ENCODE measurements around the gene ADGRF3. TPM values are rescaled to one million over a fixed set of nuclear protein-coding genes. Genes with fewer than 3 reads are reported as not detected.

Gene ADGRF3
- total and polyA plus RNA-seq, 8 donors = 0.28 to 1.4 (median 0.67) TPM

DNA sequence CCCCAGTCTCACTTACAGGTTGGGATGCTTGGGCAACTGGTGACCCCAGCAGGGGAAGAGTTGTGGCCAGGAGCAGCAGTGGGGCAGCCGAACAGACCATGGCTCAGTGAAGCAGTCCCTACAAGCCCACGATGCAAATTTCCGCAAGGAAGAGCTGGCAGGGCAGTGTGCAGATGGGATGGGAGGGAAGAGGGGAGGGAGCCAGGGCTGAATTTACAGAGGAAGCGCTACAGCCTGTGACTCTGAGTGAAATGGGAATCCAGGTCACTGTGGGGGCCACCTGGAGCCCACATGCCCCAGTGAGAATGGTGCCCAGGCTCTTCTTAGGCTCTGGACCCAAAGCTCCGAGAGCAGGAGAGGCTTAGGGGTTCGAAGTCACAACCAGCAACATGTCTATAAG, 27.6 kb downstream of the ADGRF3 start:
- TF ChIP-seq, protein P1, sequence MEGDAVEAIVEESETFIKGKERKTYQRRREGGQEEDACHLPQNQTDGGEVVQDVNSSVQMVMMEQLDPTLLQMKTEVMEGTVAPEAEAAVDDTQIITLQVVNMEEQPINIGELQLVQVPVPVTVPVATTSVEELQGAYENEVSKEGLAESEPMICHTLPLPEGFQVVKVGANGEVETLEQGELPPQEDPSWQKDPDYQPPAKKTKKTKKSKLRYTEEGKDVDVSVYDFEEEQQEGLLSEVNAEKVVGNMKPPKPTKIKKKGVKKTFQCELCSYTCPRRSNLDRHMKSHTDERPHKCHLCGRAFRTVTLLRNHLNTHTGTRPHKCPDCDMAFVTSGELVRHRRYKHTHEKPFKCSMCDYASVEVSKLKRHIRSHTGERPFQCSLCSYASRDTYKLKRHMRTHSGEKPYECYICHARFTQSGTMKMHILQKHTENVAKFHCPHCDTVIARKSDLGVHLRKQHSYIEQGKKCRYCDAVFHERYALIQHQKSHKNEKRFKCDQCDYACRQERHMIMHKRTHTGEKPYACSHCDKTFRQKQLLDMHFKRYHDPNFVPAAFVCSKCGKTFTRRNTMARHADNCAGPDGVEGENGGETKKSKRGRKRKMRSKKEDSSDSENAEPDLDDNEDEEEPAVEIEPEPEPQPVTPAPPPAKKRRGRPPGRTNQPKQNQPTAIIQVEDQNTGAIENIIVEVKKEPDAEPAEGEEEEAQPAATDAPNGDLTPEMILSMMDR (IDR thresholded peaks at IDR 0.05) = no peak
- ATAC-seq = no peak
- no peak for DNase-seq
- no peak overlapping the region for H3K4me3 ChIP-seq
- WGBS, 2 donors = 58 to 62% methylated on average over 6 of the region's 6 CpGs
- H3K27ac ChIP-seq = no peak overlapping the region
- no peaks in the 10 kb centered on the region for H3K4me1 ChIP-seq
- FAIRE-seq = no peak
- no peaks in the 10 kb centered on the region for H3K36me3 ChIP-seq
- H3K9me3 ChIP-seq = no peaks in the 10 kb centered on the region
- intact Hi-C loops (cut with DNase I) = no loop called here
- H3K27me3 ChIP-seq = no peaks in the 10 kb centered on the region

- ATAC-seq = no peak
- no peaks in the 10 kb centered on the region for H3K4me1 ChIP-seq
- H3K27ac ChIP-seq = no peak overlapping the region
- no peaks in the 10 kb centered on the region for H3K27me3 ChIP-seq
- 81 to 92% methylated on average over 8 of the region's 8 CpGs for WGBS, 2 donors
- DNase-seq = no peak
- intact Hi-C loops (cut with DNase I) = no loop called here
- no peaks in the 10 kb centered on the region for H3K36me3 ChIP-seq
- no peaks in the 10 kb centered on the region for H3K9me3 ChIP-seq
- FAIRE-seq = no peak
- TF ChIP-seq, protein P1 (IDR thresholded peaks at IDR 0.05) = no peak
- H3K4me3 ChIP-seq = no peak overlapping the region
Observed at GRCh38 chr2:26317377-26318105, 29.0 kb downstream of the ADGRF3 start.

DNA sequence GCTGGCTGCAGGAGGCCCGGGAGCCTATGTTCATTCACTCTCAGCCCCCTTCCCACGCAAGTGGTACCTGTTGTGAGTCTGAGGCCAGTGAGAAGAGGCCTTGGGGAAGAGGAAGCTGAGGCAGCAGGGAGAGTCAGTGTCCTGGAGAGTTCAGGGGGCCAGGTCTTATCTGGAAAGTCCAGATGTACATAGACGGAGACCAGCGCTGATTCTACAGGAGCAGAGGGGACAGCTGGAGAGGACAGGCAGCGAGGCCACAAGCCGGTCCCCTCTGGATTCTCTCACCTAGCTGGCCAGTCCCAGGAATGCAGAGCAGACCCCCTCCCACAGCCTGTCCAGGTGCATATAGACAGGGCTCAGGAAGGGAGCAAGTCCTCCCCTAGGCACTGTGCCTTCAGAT, 29.7 kb downstream of the ADGRF3 start:
- 87 to 96% methylated on average over 5 to 6 of the region's 6 CpGs for WGBS, 2 donors
- TF ChIP-seq, protein P1 (IDR thresholded peaks at IDR 0.05) = no peak
- Histone ChIP-seq H3K36me3 (no peaks in the 10 kb centered on the region), H3K4me3 (no peak overlapping the region), H3K4me1 (no peaks in the 10 kb centered on the region), H3K27ac (no peak overlapping the region), H3K9me3 (no peaks in the 10 kb centered on the region), H3K27me3 (no peaks in the 10 kb centered on the region)
- ATAC-seq (no peak), DNase-seq (no peak), FAIRE-seq (no peak)
- intact Hi-C loops (cut with DNase I) = no loop called here

DNA sequence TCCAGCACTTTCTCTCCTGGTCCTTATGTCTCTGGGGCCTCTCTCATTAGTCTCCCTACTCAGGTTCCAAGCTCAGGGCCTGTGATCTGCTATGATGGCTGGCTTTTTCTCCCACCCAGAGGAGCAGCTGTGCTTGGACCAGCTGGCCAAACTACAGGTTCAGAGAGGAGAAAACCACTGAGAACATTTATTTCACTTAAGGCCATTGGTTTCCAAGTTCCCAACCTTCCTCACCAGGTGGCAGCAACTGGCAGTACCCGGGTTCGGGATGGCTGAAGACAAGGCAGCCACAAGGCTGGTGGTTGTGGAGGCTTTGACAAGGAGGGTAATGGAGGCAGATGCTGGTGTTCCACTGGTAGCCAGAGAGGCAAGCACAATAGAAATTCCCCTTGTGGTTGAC, 30.5 kb downstream of the ADGRF3 start:
- intact Hi-C loops (cut with DNase I) = no loop called here
- no peak for FAIRE-seq
- Histone ChIP-seq H3K36me3 (no peaks in the 10 kb centered on the region), H3K4me3 (no peak overlapping the region), H3K4me1 (no peaks in the 10 kb centered on the region), H3K27me3 (no peaks in the 10 kb centered on the region), H3K27ac (no peak overlapping the region), H3K9me3 (no peaks in the 10 kb centered on the region)
- WGBS, 2 donors = 46 to 48% methylated on average over 2 of the region's 2 CpGs
- no peak for DNase-seq
- TF ChIP-seq, protein P1 (IDR thresholded peaks at IDR 0.05) = no peak
- ATAC-seq = no peak

DNA sequence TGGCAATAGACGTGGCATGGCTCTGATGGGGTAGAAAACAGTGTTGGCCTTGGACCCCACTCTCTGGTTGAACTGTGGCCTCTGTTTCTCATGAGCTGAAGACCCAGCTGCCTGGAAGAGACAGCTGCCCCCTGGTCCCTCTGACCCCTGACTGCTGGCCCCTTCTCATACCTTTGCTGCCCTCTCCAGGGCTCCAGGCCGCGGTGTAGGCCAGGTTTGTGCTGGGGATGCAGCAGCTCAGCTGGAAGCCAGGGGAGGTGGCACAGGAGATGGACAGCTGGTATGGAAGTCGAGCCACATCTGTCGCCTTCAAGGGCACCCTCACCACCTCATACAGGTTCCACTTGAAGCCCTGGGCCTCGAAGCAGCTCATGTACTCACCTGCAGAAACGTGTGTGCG, 32.3 kb downstream of the ADGRF3 start:
- no peak overlapping the region for H3K4me3 ChIP-seq
- DNase-seq (no peak), ATAC-seq (no peak), FAIRE-seq (no peak)
- H3K27me3 ChIP-seq = no peaks in the 10 kb centered on the region
- no peaks in the 10 kb centered on the region for H3K4me1 ChIP-seq
- TF ChIP-seq, protein P1 (IDR thresholded peaks at IDR 0.05) = no peak
- whole genome bisulfite sequencing, 2 donors = 60 to 80% methylated on average over 7 to 8 of the region's 8 CpGs
- H3K9me3 ChIP-seq = no peaks in the 10 kb centered on the region
- H3K27ac ChIP-seq = no peak overlapping the region
- intact Hi-C loops (cut with DNase I) = no loop called here
- H3K36me3 ChIP-seq = no peaks in the 10 kb centered on the region

All from pancreas (tissue), 10 donors.